ENCODE results near the gene PKHD1.

GRCh38 chr6:51625566-51625965 is 461.8 kb downstream of the PKHD1 start:
- TF ChIP-seq POLR2A (IDR thresholded peaks at IDR 0.05) (no peak), CTCF (IDR thresholded peaks at IDR 0.05) (no peak), EP300 (IDR thresholded peaks at IDR 0.05) (no peak), POLR2AphosphoS5 (IDR thresholded peaks at IDR 0.05) (no peak)

Measured in suprapubic skin (tissue), 4 donors.